Liver (tissue), 9 donors: Measurements from ENCODE around the gene RARB. TPM values are rescaled to one million over a fixed set of nuclear protein-coding genes. Genes with fewer than 3 reads are reported as not detected.

Experiments
- DNase-seq: peaks from one replicate; pipeline ENCODE4 v3.0.0-alpha.2; 2017; ENCODE audit warnings: low spot score
- H3K27ac ChIP-seq, 2 donors: one replicate each; pipeline ENCODE4 v1.7.0; 2013; ENCODE audit warnings: inconsistent platforms in 2 of 2, low read length in 2 of 2, control low read depth in 1 of 2, low read depth in 1 of 2, mild to moderate bottlenecking in 1 of 2
- H3K27me3 ChIP-seq, 4 donors: one replicate each; pipeline versions ENCODE4 v1.6.1 to v1.7.0; 2013; ENCODE audit warnings: low read length in 3 of 4, inconsistent platforms in 1 of 4, mild to moderate bottlenecking in 1 of 4, moderate library complexity in 1 of 4; ENCODE audit not compliant: control insufficient read depth in 4 of 4, insufficient read depth in 4 of 4
- H3K36me3 ChIP-seq, 4 donors: one replicate each; pipeline versions ENCODE4 v1.6.1 to v1.7.0; 2013; ENCODE audit warnings: low read length in 3 of 4, mild to moderate bottlenecking in 3 of 4, low read depth in 1 of 4, moderate library complexity in 1 of 4; ENCODE audit not compliant: control insufficient read depth in 4 of 4, insufficient read depth in 3 of 4
- H3K4me1 ChIP-seq, 4 donors: one replicate each; pipeline versions ENCODE4 v1.6.1 to v1.7.0; 2013; ENCODE audit warnings: low read length in 3 of 4, mild to moderate bottlenecking in 3 of 4, moderate library complexity in 1 of 4; ENCODE audit not compliant: control insufficient read depth in 4 of 4, insufficient read depth in 4 of 4
- H3K4me3 ChIP-seq, 3 donors: one replicate each; pipeline versions ENCODE4 v1.6.1 to v1.7.0; 2013; ENCODE audit warnings: low read length in 3 of 3, control low read depth in 1 of 3, low read depth in 1 of 3, mild to moderate bottlenecking in 1 of 3
- H3K9ac ChIP-seq, 2 donors: one replicate each; pipeline ENCODE4 v1.7.0; 2013; ENCODE audit warnings: low read length in 2 of 2, mild to moderate bottlenecking in 2 of 2, moderate library complexity in 2 of 2, control low read depth in 1 of 2, low read depth in 1 of 2
- H3K9me3 ChIP-seq, 4 donors: one replicate each; pipeline versions ENCODE4 v1.6.1 to v1.7.0; 2013; ENCODE audit warnings: low read length in 3 of 4; ENCODE audit not compliant: control insufficient read depth in 4 of 4
- EGR1 ChIP-seq, 2 donors: IDR thresholded peaks; 2 replicates each; pipeline ENCODE4 v1.6.1; 2016 to 2018; ENCODE audit warnings: antibody characterized with exemption in 2 of 2, low read depth in 2 of 2
- HNF4A ChIP-seq, 2 donors: conservative IDR thresholded peaks; 2 replicates each; pipeline ENCODE4 v1.6.1; 2016; ENCODE audit warnings: antibody characterized with exemption in 2 of 2, mild to moderate bottlenecking in 2 of 2
- JUND ChIP-seq, 2 donors: IDR thresholded peaks; 2 replicates each; pipeline ENCODE4 v1.6.1; 2016; ENCODE audit warnings: antibody characterized with exemption in 2 of 2
- NR2F2 ChIP-seq: IDR thresholded peaks from 2 replicates; pipeline ENCODE4 v1.6.1; 2016; ENCODE audit warnings: antibody characterized with exemption
- REST ChIP-seq: IDR thresholded peaks from 2 replicates; pipeline ENCODE4 v1.6.1; 2016; ENCODE audit warnings: antibody characterized with exemption, mild to moderate bottlenecking
- RXRA ChIP-seq, 2 donors: IDR thresholded peaks; 2 replicates each; pipeline ENCODE4 v1.6.1; 2017 to 2018; ENCODE audit warnings: antibody characterized with exemption in 2 of 2, mild to moderate bottlenecking in 1 of 2
- SP1 ChIP-seq: IDR thresholded peaks from 2 replicates; pipeline ENCODE4 v1.6.1; 2018; ENCODE audit warnings: antibody characterized with exemption, mild to moderate bottlenecking
- TAF1 ChIP-seq: conservative IDR thresholded peaks from 2 replicates; pipeline ENCODE4 v1.6.1; 2016; ENCODE audit warnings: antibody characterized with exemption, mild to moderate bottlenecking
- YY1 ChIP-seq: IDR thresholded peaks from 2 replicates; pipeline ENCODE4 v1.6.1; 2016; ENCODE audit warnings: antibody characterized with exemption, mild to moderate bottlenecking
- WGBS: extraction: QIAGEN DNeasy Blood & Tissue Kit; methylation state at CpG from one replicate; pipeline ENCODE4 v1.1.7; 2013; 5-methylcytosine and 5-hydroxymethylcytosine counted together
- polyA plus RNA-seq, 2 donors: library from polyadenylated mRNA; stranded (reverse) in 1 of 2; unstranded in 1 of 2; fragments of 200-250 nt in 1 of 2; fragments of >200 nt in 1 of 2; fragmentation: Nextera tagmentation in 1 of 2; extraction: Ambion mirVana in 1 of 2; gene quantifications; one replicate each; pipeline versions ENCODE4 v1.2.1 to v1.2.3, GENCODE V29; 2013 to 2015
- total RNA-seq, 2 donors: library from RNA; depleted of rRNA; stranded (reverse); fragments of >200 nt; gene quantifications; one replicate each; pipeline ENCODE4 v1.2.3, GENCODE V29; 2014
- TF ChIP-seq, protein P1 (sequence below): IDR thresholded peaks from 2 replicates; pipeline ENCODE4 v1.6.1; 2016; ENCODE audit warnings: antibody characterized with exemption
- TF ChIP-seq, protein P2 (sequence below): IDR thresholded peaks from 2 replicates; pipeline ENCODE4 v1.6.1; 2016; ENCODE audit warnings: antibody characterized with exemption
- donor health status: healthy.
- donor health status: healthy.
- donor health status: healthy.
- donor health status: healthy.
- donor health status: healthy.

RARB gene
- total and polyA plus RNA-seq, 4 donors = 2.1 to 3.3 (median 2.3) TPM

GRCh38 chr3:25533399-25533798 lies 105.3 kb downstream of the RARB start:
- Histone ChIP-seq H3K9me3 (peaks cover 0 to 7% (median under 1%) of the 10 kb centered on the region in 4 donors), H3K27me3 (no peaks in the 10 kb centered on the region), H3K4me1 (no peaks in the 10 kb centered on the region), H3K9ac (no peak overlapping the region), H3K36me3 (no peaks in the 10 kb centered on the region), H3K4me3 (no peak overlapping the region), H3K27ac (no peak overlapping the region)
- TF ChIP-seq REST = no peak
- TF ChIP-seq YY1 = no peak
- no peak for DNase-seq
- 78% methylated on average over 2 of the region's 2 CpGs for WGBS

GRCh38 chr3:25534007-25534406 lies 105.9 kb downstream of the RARB start:
- DNase-seq = no peak

DNA sequence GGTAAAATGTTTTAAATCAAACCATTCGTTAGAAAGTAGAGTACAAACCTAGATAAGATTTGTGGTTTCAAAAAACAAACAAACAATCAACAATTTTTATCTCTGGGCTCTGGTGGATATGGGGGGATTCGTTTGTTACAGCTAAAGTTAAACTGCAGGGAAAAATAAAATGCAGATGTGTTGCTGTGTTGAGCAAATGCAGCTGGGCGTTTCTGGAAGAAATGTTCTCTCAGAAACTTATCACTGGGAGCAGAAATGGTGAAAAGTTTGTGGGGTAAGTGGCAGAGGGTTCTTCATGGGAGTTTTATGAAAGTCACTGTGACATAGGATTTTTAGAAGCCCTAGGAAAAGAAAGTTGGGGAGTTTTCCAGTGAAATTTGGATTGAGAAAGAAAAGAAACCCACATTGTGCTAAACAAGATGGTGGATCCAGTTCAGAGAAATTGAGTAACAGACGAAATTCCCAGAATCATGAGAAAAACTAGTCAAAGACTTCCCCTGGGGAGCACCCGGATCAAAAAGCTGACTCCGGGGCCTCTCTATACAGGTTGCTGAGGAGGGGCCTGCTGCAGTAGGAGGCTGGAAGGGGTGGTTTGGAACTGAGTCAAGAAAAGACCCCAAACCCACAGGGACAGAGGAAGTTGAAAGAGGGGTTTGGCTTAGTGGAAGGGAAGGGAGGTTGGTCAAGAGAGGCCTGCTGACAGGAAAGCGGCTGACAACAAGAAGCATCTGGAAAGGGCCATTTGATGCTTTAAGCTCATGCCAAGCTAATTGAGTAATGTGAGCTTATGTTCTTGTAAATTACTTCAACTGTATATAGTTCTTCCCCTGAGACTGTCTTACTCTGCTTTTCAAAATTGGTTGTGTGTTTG lies 108.7 kb downstream of the RARB start:
- Histone ChIP-seq H3K36me3 (no peaks in the 10 kb centered on the region), H3K9ac (no peak overlapping the region), H3K27me3 (no peaks in the 10 kb centered on the region), H3K4me3 (no peak overlapping the region), H3K4me1 (peaks cover 0 to 2% (median 0%) of the 10 kb centered on the region in 4 donors), H3K9me3 (peaks cover 0 to 7% (median 0%) of the 10 kb centered on the region in 4 donors), H3K27ac (no peak overlapping the region)
- 85% methylated on average over 7 of the region's 7 CpGs for WGBS
- no peak for TF ChIP-seq YY1
- TF ChIP-seq, protein P1, sequence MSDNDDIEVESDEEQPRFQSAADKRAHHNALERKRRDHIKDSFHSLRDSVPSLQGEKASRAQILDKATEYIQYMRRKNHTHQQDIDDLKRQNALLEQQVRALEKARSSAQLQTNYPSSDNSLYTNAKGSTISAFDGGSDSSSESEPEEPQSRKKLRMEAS = no peak
- TF ChIP-seq NR2F2 = no peak
- no peak for TF ChIP-seq REST
- no peak for TF ChIP-seq EGR1 (IDR thresholded peaks at IDR 0.05; ENCODE audit: low read depth in 2 of 2)
- no peak for TF ChIP-seq TAF1
- TF ChIP-seq JUND (IDR thresholded peaks at IDR 0.05) = no peak
- TF ChIP-seq, protein P2, sequence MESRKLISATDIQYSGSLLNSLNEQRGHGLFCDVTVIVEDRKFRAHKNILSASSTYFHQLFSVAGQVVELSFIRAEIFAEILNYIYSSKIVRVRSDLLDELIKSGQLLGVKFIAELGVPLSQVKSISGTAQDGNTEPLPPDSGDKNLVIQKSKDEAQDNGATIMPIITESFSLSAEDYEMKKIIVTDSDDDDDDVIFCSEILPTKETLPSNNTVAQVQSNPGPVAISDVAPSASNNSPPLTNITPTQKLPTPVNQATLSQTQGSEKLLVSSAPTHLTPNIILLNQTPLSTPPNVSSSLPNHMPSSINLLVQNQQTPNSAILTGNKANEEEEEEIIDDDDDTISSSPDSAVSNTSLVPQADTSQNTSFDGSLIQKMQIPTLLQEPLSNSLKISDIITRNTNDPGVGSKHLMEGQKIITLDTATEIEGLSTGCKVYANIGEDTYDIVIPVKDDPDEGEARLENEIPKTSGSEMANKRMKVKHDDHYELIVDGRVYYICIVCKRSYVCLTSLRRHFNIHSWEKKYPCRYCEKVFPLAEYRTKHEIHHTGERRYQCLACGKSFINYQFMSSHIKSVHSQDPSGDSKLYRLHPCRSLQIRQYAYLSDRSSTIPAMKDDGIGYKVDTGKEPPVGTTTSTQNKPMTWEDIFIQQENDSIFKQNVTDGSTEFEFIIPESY = no peak
- no peak for TF ChIP-seq SP1
- no peak for TF ChIP-seq RXRA (IDR thresholded peaks at IDR 0.05)
- DNase-seq = no peak

More at GRCh38 chr3:25534007-25534406, 105.9 kb downstream of the RARB start:
- Histone ChIP-seq H3K4me3 (no peak overlapping the region), H3K4me1 (no peaks in the 10 kb centered on the region), H3K9me3 (peaks cover 0 to 7% (median under 1%) of the 10 kb centered on the region in 4 donors), H3K27ac (no peak overlapping the region), H3K36me3 (no peaks in the 10 kb centered on the region), H3K9ac (no peak overlapping the region), H3K27me3 (no peaks in the 10 kb centered on the region)
- WGBS = 72% methylated on average over 1 of the region's 1 CpG
- TF ChIP-seq YY1 = no peak
- TF ChIP-seq HNF4A (conservative IDR thresholded peaks at IDR 0.05) = peak in 1 of 2 donors; percentile 4
- no peak for TF ChIP-seq SP1
